Naive thymus-derived CD4-positive, alpha-beta T cell (primary cell): ENCODE data around the gene SLC44A4. TPM values are rescaled to one million over a fixed set of nuclear protein-coding genes. Genes with fewer than 3 reads are reported as not detected.

Experiments used
- ATAC-seq: fragments of 150-1000 bp; cut with Tn5 transposase; 2 replicates; pipeline ENCODE4 v1.10.0; 2021; ENCODE audit warnings: mild to moderate bottlenecking, moderate library complexity
- CTCF ChIA-PET: fragments of 350-600 bp; sonication (Branson Sonifier 250); formaldehyde crosslinking; loops from one replicate; lab custom pipeline; 2021; ENCODE audit warnings: antibody characterized with exemption; lab: Charles Lee
- POLR2A ChIA-PET: fragments of 350-600 bp; sonication (Branson Sonifier 250); formaldehyde crosslinking; loops from one replicate; lab custom pipeline; 2021; ENCODE audit warnings: antibody characterized with exemption, inconsistent platforms; lab: Charles Lee
- DNase-seq, 9 donors: peaks; one replicate each; pipeline versions ENCODE4 v3.0.0 to v3.0.0-alpha.2; 2020 to 2022; ENCODE audit warnings: mixed read lengths in 1 of 9
- H3K27ac ChIP-seq: one replicate; pipeline ENCODE4 v1.7.0; 2013; ENCODE audit warnings: mild to moderate bottlenecking, low read depth, low read length, moderate library complexity
- H3K27me3 ChIP-seq, 2 donors: one replicate each; pipeline ENCODE4 v1.7.0; 2013; ENCODE audit warnings: low read length in 2 of 2, mild to moderate bottlenecking in 2 of 2, moderate library complexity in 2 of 2; ENCODE audit not compliant: control insufficient read depth in 2 of 2, insufficient read depth in 2 of 2
- H3K36me3 ChIP-seq, 3 experiments: 1 replicate in 2 of 3; 2 replicates in 1 of 3; pipeline ENCODE4 v1.7.0; 2013; ENCODE audit warnings: low read length in 3 of 3, mild to moderate bottlenecking in 3 of 3, moderate library complexity in 1 of 3; ENCODE audit not compliant: insufficient read depth in 3 of 3, control insufficient read depth in 2 of 3
- H3K4me1 ChIP-seq, 2 donors: one replicate each; pipeline ENCODE4 v1.7.0; 2013; ENCODE audit warnings: low read length in 2 of 2, mild to moderate bottlenecking in 2 of 2, moderate library complexity in 1 of 2; ENCODE audit not compliant: control insufficient read depth in 2 of 2, insufficient read depth in 2 of 2
- H3K4me3 ChIP-seq: 2 replicates; pipeline ENCODE4 v1.7.0; 2013; ENCODE audit warnings: mild to moderate bottlenecking, low read length
- H3K9me3 ChIP-seq, 3 experiments: 1 replicate in 2 of 3; 2 replicates in 1 of 3; pipeline ENCODE4 v1.7.0; 2013; ENCODE audit warnings: low read length in 3 of 3; ENCODE audit not compliant: control insufficient read depth in 2 of 3
- H3K27ac Mint-ChIP-seq, 9 donors: one replicate each; pipeline ENCODE4 v1.8.0; 2020 to 2022; ENCODE audit warnings: mixed read lengths in 9 of 9, mild to moderate bottlenecking in 8 of 9, moderate library complexity in 5 of 9, inconsistent platforms in 2 of 9
- H3K27me3 Mint-ChIP-seq, 5 donors: one replicate each; pipeline ENCODE4 v1.8.0; 2021 to 2022; ENCODE audit warnings: mixed read lengths in 5 of 5, mild to moderate bottlenecking in 1 of 5
- H3K36me3 Mint-ChIP-seq, 5 donors: one replicate each; pipeline ENCODE4 v1.8.0; 2020 to 2022; ENCODE audit warnings: mixed read lengths in 5 of 5, mild to moderate bottlenecking in 3 of 5, inconsistent platforms in 1 of 5
- H3K4me1 Mint-ChIP-seq, 7 donors: one replicate each; pipeline ENCODE4 v1.8.0; 2020 to 2022; ENCODE audit warnings: mixed read lengths in 7 of 7, mild to moderate bottlenecking in 3 of 7, inconsistent platforms in 1 of 7
- H3K4me3 Mint-ChIP-seq, 10 donors: one replicate each; pipeline ENCODE4 v1.8.0; 2020 to 2022; ENCODE audit warnings: mild to moderate bottlenecking in 10 of 10, mixed read lengths in 10 of 10, moderate library complexity in 6 of 10, inconsistent platforms in 2 of 10
- H3K9me3 Mint-ChIP-seq, 11 donors: one replicate each; pipeline ENCODE4 v1.8.0; 2020 to 2022; ENCODE audit warnings: mixed read lengths in 11 of 11, mild to moderate bottlenecking in 4 of 11, inconsistent platforms in 1 of 11, moderate library complexity in 1 of 11
- intact Hi-C, 2 donors: fragments of 100-400 bp; cut with micrococcal nuclease; formaldehyde crosslinking; loops; one replicate each; pipeline ENCODE4 v1.15.1; 2023
- polyA plus RNA-seq, 2 donors: library from polyadenylated mRNA; unstranded; fragments of 300-500 nt; fragmentation: Illumina TruSeq; gene quantifications; one replicate each; pipeline ENCODE4 v1.2.3, GENCODE V29; 2021
- total RNA-seq, 6 experiments: library from RNA in 5 of 6; stranded (reverse) in 5 of 6; gene quantifications; 1 replicate in 5 of 6; 2 replicates in 1 of 6; pipeline ENCODE4 v1.2.3 and lab custom pipeline; 2021 to 2026

SLC44A4 gene
- total and polyA plus RNA-seq, 7 experiments from 2014 or later: not detected

- H3K36me3 ChIP-seq: peaks cover 0 to 99% (median 8%) of the 10 kb centered on the region in 3 experiments
- peaks cover 0 to 6% (median 0%) of the 10 kb centered on the region in 7 donors for H3K4me1 Mint-ChIP-seq
- H3K27ac ChIP-seq: no peak overlapping the region
- no peaks in the 10 kb centered on the region for H3K9me3 ChIP-seq
- ChIA-PET CTCF (no interaction called here), POLR2A (no interaction called here)
- no peaks in the 10 kb centered on the region for H3K27me3 Mint-ChIP-seq
- no peak for DNase-seq
- no peaks in the 10 kb centered on the region for H3K4me1 ChIP-seq
- no peak overlapping the region for H3K4me3 ChIP-seq
- no peak overlapping the region for H3K27ac Mint-ChIP-seq
- intact Hi-C loops: no loop called here
- H3K9me3 Mint-ChIP-seq: no peaks in the 10 kb centered on the region
- H3K4me3 Mint-ChIP-seq: no peak overlapping the region
- H3K27me3 ChIP-seq: no peaks in the 10 kb centered on the region
- no peak for ATAC-seq
- peaks cover 11 to 56% (median 22%) of the 10 kb centered on the region in 5 donors for H3K36me3 Mint-ChIP-seq
Observed at GRCh38 chr6:31884528-31885035, 5.8 kb upstream of the SLC44A4 start.

GRCh38 chr6:31883676-31884075 lies 4.9 kb upstream of the SLC44A4 start:
- intact Hi-C loops: no loop called here
- H3K4me3 Mint-ChIP-seq: no peak overlapping the region
- Histone ChIP-seq H3K36me3 (peaks cover 0 to 92% (median 8%) of the 10 kb centered on the region in 3 experiments), H3K27me3 (no peaks in the 10 kb centered on the region), H3K27ac (no peak overlapping the region), H3K9me3 (no peaks in the 10 kb centered on the region), H3K4me1 (no peaks in the 10 kb centered on the region), H3K4me3 (no peak overlapping the region)
- POLR2A ChIA-PET: no interaction called here
- H3K27ac Mint-ChIP-seq: no peak overlapping the region
- no peaks in the 10 kb centered on the region for H3K9me3 Mint-ChIP-seq
- peaks cover 0 to 6% (median 0%) of the 10 kb centered on the region in 7 donors for H3K4me1 Mint-ChIP-seq
- ATAC-seq (no peak), DNase-seq (no peak)
- H3K27me3 Mint-ChIP-seq: no peaks in the 10 kb centered on the region
- CTCF ChIA-PET: no interaction called here
- peaks cover 11 to 55% (median 22%) of the 10 kb centered on the region in 5 donors for H3K36me3 Mint-ChIP-seq

DNA sequence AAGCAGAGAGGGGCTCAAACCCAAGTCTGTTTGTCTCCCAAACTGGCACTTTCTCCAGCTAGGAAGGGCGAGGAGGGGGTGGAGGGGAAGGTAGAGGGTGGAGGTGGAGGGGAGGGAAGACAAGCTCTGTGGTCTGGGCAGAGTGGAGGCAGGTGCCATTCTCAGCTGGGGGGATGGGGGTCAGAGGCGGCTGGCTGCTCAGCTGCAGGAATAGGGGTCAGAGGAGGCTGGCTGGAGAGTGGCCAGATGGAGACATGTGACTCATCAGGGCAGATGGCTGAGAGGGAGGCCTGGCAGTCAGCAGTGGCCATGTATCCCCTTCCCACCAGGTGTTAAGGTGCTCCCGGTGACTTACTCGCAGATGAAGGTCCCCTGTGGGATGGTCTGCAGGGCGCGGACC lies 3.5 kb upstream of the SLC44A4 start:
- CTCF ChIA-PET: no interaction called here
- no peaks in the 10 kb centered on the region for H3K9me3 Mint-ChIP-seq
- ATAC-seq: no peak
- Histone ChIP-seq H3K27me3 (no peaks in the 10 kb centered on the region), H3K4me1 (no peaks in the 10 kb centered on the region), H3K36me3 (peaks cover 0 to 79% (median 8%) of the 10 kb centered on the region in 3 experiments), H3K27ac (no peak overlapping the region), H3K4me3 (no peak overlapping the region), H3K9me3 (no peaks in the 10 kb centered on the region)
- no peak for DNase-seq
- H3K4me1 Mint-ChIP-seq: peaks cover 0 to 6% (median 0%) of the 10 kb centered on the region in 7 donors
- intact Hi-C loops: no loop called here
- peaks cover 11 to 53% (median 22%) of the 10 kb centered on the region in 5 donors for H3K36me3 Mint-ChIP-seq
- POLR2A ChIA-PET: no interaction called here
- no peak overlapping the region for H3K27ac Mint-ChIP-seq
- H3K4me3 Mint-ChIP-seq: no peak overlapping the region
- H3K27me3 Mint-ChIP-seq: no peaks in the 10 kb centered on the region

GRCh38 chr6:31881136-31881859 lies 2.5 kb upstream of the SLC44A4 start:
- Mint-ChIP-seq H3K36me3 (peaks cover 9 to 45% (median 21%) of the 10 kb centered on the region in 5 donors), H3K9me3 (no peaks in the 10 kb centered on the region), H3K4me3 (no peak overlapping the region), H3K4me1 (peaks cover 0 to 5% (median 0%) of the 10 kb centered on the region in 7 donors), H3K27me3 (no peaks in the 10 kb centered on the region), H3K27ac (peak overlapping the region in 1 of 9 donors; percentile 28)
- ATAC-seq (no peak), DNase-seq (no peak)
- Histone ChIP-seq H3K9me3 (no peaks in the 10 kb centered on the region), H3K27ac (no peak overlapping the region), H3K4me3 (no peak overlapping the region), H3K36me3 (peaks cover 0 to 69% (median 3%) of the 10 kb centered on the region in 3 experiments), H3K27me3 (no peaks in the 10 kb centered on the region), H3K4me1 (no peaks in the 10 kb centered on the region)
- ChIA-PET POLR2A (no interaction called here), CTCF (interaction anchor here (0.6 kb wide), 1 partner anchor 296 kb away, joined by 3 read pairs; no protein-coding TSS in a partner anchor)
- intact Hi-C loops: no loop called here

- Histone ChIP-seq H3K4me1 (no peaks in the 10 kb centered on the region), H3K9me3 (no peaks in the 10 kb centered on the region), H3K27me3 (no peaks in the 10 kb centered on the region), H3K36me3 (peaks cover 0 to 62% (median 3%) of the 10 kb centered on the region in 3 experiments), H3K27ac (no peak overlapping the region), H3K4me3 (no peak overlapping the region)
- no peak for ATAC-seq
- DNase-seq: no peak
- H3K4me1 Mint-ChIP-seq: no peaks in the 10 kb centered on the region
- H3K4me3 Mint-ChIP-seq: no peak overlapping the region
- intact Hi-C loops: no loop called here
- H3K27me3 Mint-ChIP-seq: no peaks in the 10 kb centered on the region
- peaks cover 6 to 38% (median 17%) of the 10 kb centered on the region in 5 donors for H3K36me3 Mint-ChIP-seq
- ChIA-PET CTCF (no interaction called here), POLR2A (no interaction called here)
- H3K27ac Mint-ChIP-seq: no peak overlapping the region
- H3K9me3 Mint-ChIP-seq: no peaks in the 10 kb centered on the region
Observed at GRCh38 chr6:31880616-31881015, 1.8 kb upstream of the SLC44A4 start.

GRCh38 chr6:31879901-31880300 lies 1.1 kb upstream of the SLC44A4 start:
- Histone ChIP-seq H3K36me3 (peaks cover 0 to 55% (median 3%) of the 10 kb centered on the region in 3 experiments), H3K4me1 (no peaks in the 10 kb centered on the region), H3K27me3 (no peaks in the 10 kb centered on the region), H3K4me3 (no peak overlapping the region), H3K9me3 (no peaks in the 10 kb centered on the region), H3K27ac (no peak overlapping the region)
- no peak for DNase-seq
- H3K4me3 Mint-ChIP-seq: no peak overlapping the region
- peaks cover 6 to 35% (median 17%) of the 10 kb centered on the region in 5 donors for H3K36me3 Mint-ChIP-seq
- no peaks in the 10 kb centered on the region for H3K9me3 Mint-ChIP-seq
- no peak for ATAC-seq
- ChIA-PET CTCF (no interaction called here), POLR2A (no interaction called here)
- no peaks in the 10 kb centered on the region for H3K4me1 Mint-ChIP-seq
- intact Hi-C loops: no loop called here
- no peak overlapping the region for H3K27ac Mint-ChIP-seq
- no peaks in the 10 kb centered on the region for H3K27me3 Mint-ChIP-seq
